Activated naive CD4-positive, alpha-beta T cell treated with anti-CD3 and anti-CD28 coated beads, Interleukin-2, amount 10 ng/mL, durations not matched to agents 7 days and 5 days (primary cell): ENCODE data around the gene HHIPL1.
"Not testable (repeated sequence)": the region's sequence is repeated elsewhere in the genome, so short reads cannot be mapped to it uniquely, and the experiment has no call there.

ENCODE experiments used
- CTCF ChIA-PET: fragments of 350-600 bp; sonication (Branson Sonifier 250); formaldehyde crosslinking; loops from one replicate; lab custom pipeline; 2021; ENCODE audit warnings: antibody characterized with exemption; lab: Charles Lee
- DNase-seq: peaks from one replicate; pipeline ENCODE4 v3.0.0-alpha.2; 2020
- H3K27ac Mint-ChIP-seq: one replicate; pipeline ENCODE4 v1.8.0; 2021; ENCODE audit warnings: mild to moderate bottlenecking, moderate library complexity, mixed read lengths
- H3K27me3 Mint-ChIP-seq: one replicate; pipeline ENCODE4 v1.8.0; 2021; ENCODE audit warnings: mild to moderate bottlenecking, mixed read lengths
- H3K36me3 Mint-ChIP-seq: one replicate; pipeline ENCODE4 v1.8.0; 2021; ENCODE audit warnings: mixed read lengths
- H3K4me1 Mint-ChIP-seq: one replicate; pipeline ENCODE4 v1.8.0; 2021; ENCODE audit warnings: mixed read lengths
- H3K4me3 Mint-ChIP-seq: one replicate; pipeline ENCODE4 v1.8.0; 2021; ENCODE audit warnings: mild to moderate bottlenecking, moderate library complexity, mixed read lengths
- H3K9me3 Mint-ChIP-seq: one replicate; pipeline ENCODE4 v1.8.0; 2021; ENCODE audit warnings: mixed read lengths

Gene HHIPL1

DNA sequence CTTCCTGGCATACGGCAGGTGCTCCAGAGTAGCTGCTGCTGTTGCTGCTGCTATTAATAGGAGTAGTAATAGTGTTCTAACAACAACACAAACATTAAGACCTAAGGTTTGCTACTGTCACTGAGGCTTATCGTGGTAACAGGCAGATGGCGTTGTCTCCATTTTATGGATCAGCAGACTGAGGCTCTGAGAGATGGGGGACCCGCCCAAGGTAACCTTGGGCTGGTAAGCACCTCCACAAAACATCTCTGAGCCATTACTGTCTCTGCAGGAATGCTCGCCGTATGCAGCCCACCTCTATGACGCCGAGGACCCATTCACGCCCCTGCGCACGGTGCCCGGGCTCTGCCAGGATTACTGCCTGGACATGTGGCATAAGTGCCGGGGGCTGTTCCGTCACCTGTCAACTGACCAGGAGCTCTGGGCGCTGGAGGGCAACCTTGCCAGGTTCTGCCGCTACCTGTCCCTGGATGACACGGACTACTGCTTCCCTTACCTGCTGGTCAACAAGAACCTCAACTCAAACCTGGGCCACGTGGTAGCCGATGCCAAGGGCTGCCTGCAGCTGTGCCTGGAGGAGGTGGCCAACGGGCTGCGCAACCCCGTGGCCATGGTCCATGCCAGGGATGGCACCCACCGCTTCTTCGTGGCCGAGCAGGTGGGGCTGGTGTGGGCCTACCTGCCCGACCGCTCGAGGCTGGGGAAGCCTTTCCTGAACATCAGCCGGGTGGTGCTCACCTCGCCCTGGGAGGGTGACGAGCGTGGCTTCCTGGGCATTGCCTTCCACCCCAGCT is 7.2 kb downstream of the HHIPL1 start:
- DNase-seq, result no peak
- CTCF ChIA-PET, result no interaction called here
- H3K36me3 Mint-ChIP-seq, result no peaks in the 10 kb centered on the region
- no peaks in the 10 kb centered on the region for H3K9me3 Mint-ChIP-seq
- no peak overlapping the region for H3K4me3 Mint-ChIP-seq
- peaks cover 49% of the 10 kb centered on the region for H3K27me3 Mint-ChIP-seq
- no peak overlapping the region for H3K27ac Mint-ChIP-seq
- H3K4me1 Mint-ChIP-seq, result no peaks in the 10 kb centered on the region

GRCh38 chr14:99654235-99654985 is 9.5 kb downstream of the HHIPL1 start:
- Mint-ChIP-seq H3K36me3 (no peaks in the 10 kb centered on the region), H3K27ac (no peak overlapping the region), H3K4me3 (no peak overlapping the region), H3K4me1 (no peaks in the 10 kb centered on the region), H3K27me3 (peaks cover 63% of the 10 kb centered on the region), H3K9me3 (no peaks in the 10 kb centered on the region)
- DNase-seq, result no peak
- CTCF ChIA-PET, result no interaction called here

- CTCF ChIA-PET, result no interaction called here
- Mint-ChIP-seq H3K4me3 (no peak overlapping the region), H3K4me1 (no peaks in the 10 kb centered on the region), H3K27me3 (peaks cover 74% of the 10 kb centered on the region), H3K27ac (no peak overlapping the region), H3K9me3 (no peaks in the 10 kb centered on the region), H3K36me3 (no peaks in the 10 kb centered on the region)
- DNase-seq, result no peak
These were observed 10.6 kb downstream of the HHIPL1 start for GRCh38 chr14:99655521-99655920.

DNA sequence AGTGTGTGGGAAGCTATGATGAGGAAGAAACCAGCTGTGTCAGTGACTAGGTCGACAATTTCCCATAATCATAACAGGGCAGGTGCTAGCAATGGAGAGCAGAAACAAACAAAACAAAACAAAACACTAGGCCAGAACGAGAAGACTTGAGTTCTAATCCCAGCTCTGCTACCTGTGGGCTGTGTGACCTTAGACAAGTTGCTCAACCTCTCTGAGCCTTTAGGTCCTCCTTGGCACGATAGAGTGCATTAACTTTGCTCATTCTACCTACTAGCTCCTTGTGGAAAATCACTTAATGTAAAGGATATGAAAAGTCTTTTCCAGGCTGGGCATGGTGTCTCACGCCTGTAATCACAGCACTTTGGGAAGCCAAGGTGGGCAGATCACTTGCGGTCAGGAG is 11.2 kb downstream of the HHIPL1 start:
- Mint-ChIP-seq H3K27me3 (peaks cover 80% of the 10 kb centered on the region), H3K4me1 (no peaks in the 10 kb centered on the region), H3K36me3 (no peaks in the 10 kb centered on the region), H3K27ac (no peak overlapping the region), H3K9me3 (no peaks in the 10 kb centered on the region), H3K4me3 (no peak overlapping the region)
- DNase-seq, result no peak
- CTCF ChIA-PET, result no interaction called here

GRCh38 chr14:99657645-99658155 is 12.8 kb downstream of the HHIPL1 start:
- H3K27ac Mint-ChIP-seq, result no peak overlapping the region
- H3K4me1 Mint-ChIP-seq, result no peaks in the 10 kb centered on the region
- H3K4me3 Mint-ChIP-seq, result no peak overlapping the region
- H3K9me3 Mint-ChIP-seq, result no peaks in the 10 kb centered on the region
- no peak for DNase-seq
- no peaks in the 10 kb centered on the region for H3K36me3 Mint-ChIP-seq
- H3K27me3 Mint-ChIP-seq, result peaks cover 89% of the 10 kb centered on the region
- CTCF ChIA-PET, result no interaction called here

DNA sequence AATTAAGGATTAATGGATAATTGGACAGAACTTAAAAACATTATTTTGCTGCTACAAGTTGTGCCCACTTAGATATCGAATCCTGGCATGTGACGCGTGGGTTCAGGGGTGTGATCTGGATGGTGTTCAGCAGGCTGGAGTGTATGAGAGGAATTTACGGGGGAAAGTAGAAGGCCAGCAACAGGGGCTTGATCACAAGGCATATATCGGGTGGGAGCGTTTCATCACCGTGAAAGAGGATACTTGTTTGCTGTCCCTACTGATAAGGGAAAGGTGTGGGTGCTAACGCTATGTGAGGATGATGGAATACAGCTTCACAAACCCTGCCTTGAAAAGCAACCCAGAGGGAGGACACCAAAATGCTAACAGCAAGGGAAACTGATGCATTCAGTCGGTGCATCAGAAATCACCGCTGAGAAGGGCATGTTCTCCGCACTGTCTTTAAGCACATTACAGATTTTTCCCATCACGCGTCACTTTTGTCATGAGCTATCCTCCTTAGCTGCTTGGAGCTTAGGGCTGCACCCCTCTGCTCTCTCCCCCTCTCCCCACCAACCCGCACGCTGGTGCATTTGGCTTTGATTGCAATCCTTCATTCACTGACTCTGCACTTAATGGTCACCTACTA is 13.4 kb downstream of the HHIPL1 start:
- CTCF ChIA-PET, result no interaction called here
- no peaks in the 10 kb centered on the region for H3K36me3 Mint-ChIP-seq
- H3K27me3 Mint-ChIP-seq, result peaks cover 94% of the 10 kb centered on the region
- no peak overlapping the region for H3K4me3 Mint-ChIP-seq
- DNase-seq, result no peak
- no peaks in the 10 kb centered on the region for H3K9me3 Mint-ChIP-seq
- no peaks in the 10 kb centered on the region for H3K4me1 Mint-ChIP-seq
- no peak overlapping the region for H3K27ac Mint-ChIP-seq

- no peak for DNase-seq
- no peaks in the 10 kb centered on the region for H3K9me3 Mint-ChIP-seq
- H3K27me3 Mint-ChIP-seq, result peaks cover 89% of the 10 kb centered on the region
- H3K4me3 Mint-ChIP-seq, result no peak overlapping the region
- no peaks in the 10 kb centered on the region for H3K4me1 Mint-ChIP-seq
- H3K27ac Mint-ChIP-seq, result no peak overlapping the region
- no peaks in the 10 kb centered on the region for H3K36me3 Mint-ChIP-seq
- CTCF ChIA-PET, result no interaction called here
These were observed 14.4 kb downstream of the HHIPL1 start for GRCh38 chr14:99659333-99659741.

- Mint-ChIP-seq H3K27ac (no peak overlapping the region), H3K4me3 (no peak overlapping the region), H3K4me1 (no peaks in the 10 kb centered on the region), H3K36me3 (no peaks in the 10 kb centered on the region), H3K9me3 (no peaks in the 10 kb centered on the region), H3K27me3 (peaks cover 87% of the 10 kb centered on the region)
- no peak for DNase-seq
- CTCF ChIA-PET, result no interaction called here
These were observed 15.2 kb downstream of the HHIPL1 start for GRCh38 chr14:99660006-99660566.

- DNase-seq, result no peak
- H3K4me3 Mint-ChIP-seq, result no peak overlapping the region
- H3K36me3 Mint-ChIP-seq, result no peaks in the 10 kb centered on the region
These were observed 15.9 kb downstream of the HHIPL1 start for GRCh38 chr14:99660794-99661193.

GRCh38 chr14:99661206-99661605 is 16.3 kb downstream of the HHIPL1 start:
- CTCF ChIA-PET, DNase-seq, H3K36me3 Mint-ChIP-seq, H3K4me1 Mint-ChIP-seq, H3K9me3 Mint-ChIP-seq, H3K27ac Mint-ChIP-seq, H3K4me3 Mint-ChIP-seq: not testable (repeated sequence)
- peaks cover 81% of the 10 kb centered on the region for H3K27me3 Mint-ChIP-seq

More at GRCh38 chr14:99660794-99661193, 15.9 kb downstream of the HHIPL1 start:
- CTCF ChIA-PET, result no interaction called here
- Mint-ChIP-seq H3K4me1 (no peaks in the 10 kb centered on the region), H3K9me3 (no peaks in the 10 kb centered on the region), H3K27ac (no peak overlapping the region), H3K27me3 (peaks cover 82% of the 10 kb centered on the region)

- H3K27me3 Mint-ChIP-seq, result peaks cover 80% of the 10 kb centered on the region
- H3K4me1 Mint-ChIP-seq, result no peaks in the 10 kb centered on the region
- no peaks in the 10 kb centered on the region for H3K36me3 Mint-ChIP-seq
- H3K27ac Mint-ChIP-seq, result no peak overlapping the region
- CTCF ChIA-PET, result no interaction called here
- no peaks in the 10 kb centered on the region for H3K9me3 Mint-ChIP-seq
- H3K4me3 Mint-ChIP-seq, result no peak overlapping the region
- no peak for DNase-seq
These were observed 17.9 kb downstream of the HHIPL1 start for GRCh38 chr14:99662846-99663245.

DNA sequence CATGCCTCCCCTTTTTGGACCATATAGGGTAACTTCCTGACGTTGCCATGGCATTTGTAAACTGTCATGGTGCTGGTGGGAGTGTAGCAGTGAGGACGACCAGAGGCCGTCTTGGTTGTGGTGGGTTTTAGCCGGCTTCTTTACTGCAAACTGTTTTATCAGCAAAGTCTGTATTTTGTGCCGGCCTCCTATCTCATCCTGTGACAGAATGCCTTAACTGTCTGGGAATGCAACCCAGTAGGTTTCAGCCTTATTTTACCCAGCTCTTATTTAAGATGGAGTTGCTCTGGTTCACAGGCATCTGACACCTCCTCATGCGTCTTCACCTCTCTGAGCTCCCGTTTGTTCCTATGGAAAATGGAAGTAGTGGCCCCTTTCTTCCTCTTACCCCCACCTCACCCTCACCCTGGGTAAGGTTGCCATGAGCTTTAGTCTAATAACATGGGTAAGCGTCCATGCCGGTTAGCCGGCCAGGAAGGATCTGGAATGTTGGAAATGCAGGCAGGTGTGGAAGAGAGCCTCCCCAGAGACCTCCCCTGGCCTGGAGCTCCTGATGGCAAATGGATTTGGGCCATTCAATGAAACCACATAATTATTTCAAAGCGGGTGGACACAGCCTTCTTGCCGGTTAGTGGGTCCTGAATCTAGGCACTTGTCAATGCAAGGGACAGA is 18.6 kb downstream of the HHIPL1 start:
- H3K9me3 Mint-ChIP-seq, result no peaks in the 10 kb centered on the region
- H3K27ac Mint-ChIP-seq, result no peak overlapping the region
- H3K36me3 Mint-ChIP-seq, result no peaks in the 10 kb centered on the region
- no peak overlapping the region for H3K4me3 Mint-ChIP-seq
- H3K4me1 Mint-ChIP-seq, result no peaks in the 10 kb centered on the region
- CTCF ChIA-PET, result interaction anchor here (1.1 kb wide), 1 partner anchor 19 kb away, joined by 5 read pairs; no protein-coding TSS in a partner anchor
- no peak for DNase-seq
- H3K27me3 Mint-ChIP-seq, result peaks cover 80% of the 10 kb centered on the region

DNA sequence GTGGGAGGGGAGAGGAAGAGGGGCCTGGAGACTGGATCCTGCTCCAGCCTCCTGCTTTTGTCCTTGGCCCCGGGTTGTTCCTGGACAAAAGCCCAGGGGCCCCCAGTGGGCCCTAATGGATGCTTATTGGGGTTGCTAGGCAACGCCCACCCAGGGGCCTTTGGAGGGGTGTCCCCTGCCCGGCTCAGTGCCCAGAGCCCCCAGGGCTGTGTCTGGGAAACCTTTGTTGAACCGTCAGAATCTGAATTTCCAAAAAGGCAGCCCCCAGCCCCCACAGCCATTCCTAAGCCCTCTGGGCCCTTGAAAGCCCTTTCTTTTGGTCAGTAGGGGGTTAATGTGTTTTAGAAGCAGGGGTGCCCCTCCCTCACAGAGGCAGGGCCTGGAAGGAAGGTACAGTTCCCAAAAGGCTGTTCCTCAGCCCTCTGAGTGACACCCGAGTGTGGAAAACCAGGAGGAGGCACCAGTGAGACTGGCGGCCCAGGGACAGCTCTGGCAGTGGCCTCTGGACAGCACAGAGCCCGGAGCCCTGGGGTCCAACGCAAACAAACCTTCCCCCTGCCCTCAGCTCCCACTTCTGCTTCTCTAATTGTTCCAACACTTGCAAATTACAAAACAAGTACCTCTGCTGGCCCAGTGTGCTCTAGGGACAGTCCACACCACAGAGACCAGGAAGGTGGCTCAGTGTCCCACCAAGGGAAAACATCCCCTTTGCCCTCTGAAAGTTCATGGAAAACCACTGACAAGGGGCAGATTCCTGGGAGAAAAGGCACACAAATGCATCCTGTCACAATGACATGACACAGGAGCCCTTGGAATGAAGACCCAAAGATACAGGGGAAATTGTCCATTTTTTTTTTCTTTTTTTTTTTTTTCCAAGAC is 19.4 kb downstream of the HHIPL1 start:
- no peaks in the 10 kb centered on the region for H3K9me3 Mint-ChIP-seq
- H3K27me3 Mint-ChIP-seq, result peaks cover 79% of the 10 kb centered on the region
- H3K36me3 Mint-ChIP-seq, result no peaks in the 10 kb centered on the region
- no peaks in the 10 kb centered on the region for H3K4me1 Mint-ChIP-seq
- no peak overlapping the region for H3K27ac Mint-ChIP-seq
- no peak overlapping the region for H3K4me3 Mint-ChIP-seq
- CTCF ChIA-PET, result interaction anchor here (1.1 kb wide), 1 partner anchor 18 kb away, joined by 5 read pairs; no protein-coding TSS in a partner anchor
- no peak for DNase-seq
